ENCODE results near the gene SH3D19. TPM values are rescaled to one million over a fixed set of nuclear protein-coding genes. Genes with fewer than 3 reads are reported as not detected.

Gene SH3D19
- total and polyA plus RNA-seq, 2 of the 4 experiments (the other 2 are of a cell fraction) = 14.4 to 27.2 TPM

- peaks cover 4% of the 10 kb centered on the region for H3K4me1 ChIP-seq (ENCODE audit: control insufficient read depth, insufficient read depth, low read length)
- H3K23ac ChIP-seq (ENCODE audit: low read depth, low read length) = no peak overlapping the region
- no peak overlapping the region for H4K91ac ChIP-seq (ENCODE audit: insufficient read depth, low read depth, low read length)
- no peak overlapping the region for H2AK9ac ChIP-seq (replicated peaks; ENCODE audit: low read depth, low read length, poor library complexity)
- ChIA-PET CTCF (interaction anchor here (2.6 kb wide), 1 partner anchor 11 kb away, joined by 6 read pairs; no protein-coding TSS in a partner anchor), POLR2A (ENCODE audit: unreplicated experiment) (no interaction called here)
- no TSS peak for BruUV-seq (replicated peaks)
- H3K4me2 ChIP-seq (ENCODE audit: low read depth, low read length) = peak overlapping the region; percentile 30; the same call in 1 of the 2 replicates
- H3K9me3 ChIP-seq (ENCODE audit: control insufficient read depth, insufficient read depth, low read length) = no peaks in the 10 kb centered on the region
- ATAC-seq (ENCODE audit: low read depth) (peak; percentile 29; the same call in 1 of the 2 replicates), DNase-seq (no peak)
- no peak overlapping the region for H2BK5ac ChIP-seq (ENCODE audit: low read depth, low read length, poor library complexity, severe bottlenecking)
- no peaks in the 10 kb centered on the region for H3K36me3 ChIP-seq (ENCODE audit: control insufficient read depth, insufficient read depth, low read length)
- H4K5ac ChIP-seq (ENCODE audit: low read depth, low read length) = no peak overlapping the region
- peak overlapping the region; percentile 87 for H2BK120ac ChIP-seq (ENCODE audit: low read depth, low read length)
- no peak overlapping the region for H3K27ac ChIP-seq (ENCODE audit: insufficient read depth, low read length)
- H3K4me3 ChIP-seq (ENCODE audit: insufficient read depth, low read depth, low read length) = no peak overlapping the region
- intact Hi-C loops (cut with micrococcal nuclease) (no loop called here), dilution Hi-C loops (cut with HindIII; ENCODE audit: low sequenced_read_pairs, unreplicated experiment) (no loop called here), in situ Hi-C loops (cut with MboI; ENCODE audit: low sequenced_read_pairs) (no loop called here)
- WGBS, 2 experiments (ENCODE audit: extremely low coverage in 2 of 2, insufficient read length in 1 of 2) = no CpG with 5 or more reads among the region's 2 CpGs
- peak overlapping the region; percentile 73; the same call in 1 of the 2 replicates for H3K14ac ChIP-seq (replicated peaks; ENCODE audit: low read depth, low read length)
- H4K20me1 ChIP-seq (ENCODE audit: insufficient read depth, low read length) = no peaks in the 10 kb centered on the region
- H2AK5ac ChIP-seq (ENCODE audit: low read depth, low read length) = no peak overlapping the region; the same call in 1 of the 2 replicates
- no peak overlapping the region for H3K18ac ChIP-seq (ENCODE audit: low read depth, low read length)
- peak overlapping the region; percentile 91 for H2BK20ac ChIP-seq (ENCODE audit: low read depth, low read length)
- no peak overlapping the region for H3K9ac ChIP-seq (ENCODE audit: low read depth, low read length)
- H2AFZ ChIP-seq (replicated peaks; ENCODE audit: low read length, poor library complexity) = no peak overlapping the region
- peak overlapping the region; percentile 65; the same call in 1 of the 2 replicates for H3K4ac ChIP-seq (ENCODE audit: low read depth, low read length)
- H2BK15ac ChIP-seq (ENCODE audit: low read depth, low read length) = 0 out of 3 replicates have a peak overlapping the region, but pooled peaks have one; percentile 38
- peak overlapping the region in 1 of 2 experiments; percentile 63; a peak in 1 of 4 replicates for H4K8ac ChIP-seq (ENCODE audit: low read depth in 2 of 2, low read length in 2 of 2)
- no peak overlapping the region for H3K56ac ChIP-seq (ENCODE audit: extremely low read depth, insufficient read depth, low read length)
- peaks cover 7% of the 10 kb centered on the region for H3K9me1 ChIP-seq (ENCODE audit: insufficient read depth, low read length)
- peaks cover 7% of the 10 kb centered on the region in 2 experiments; a peak in 2 of 4 replicates for H3K79me1 ChIP-seq (ENCODE audit: low read depth in 1 of 2, low read length in 2 of 2)
- no peaks in the 10 kb centered on the region for H3K27me3 ChIP-seq (ENCODE audit: control insufficient read depth, insufficient read depth, low read length)
- TF ChIP-seq CHD1 (IDR thresholded peaks at IDR 0.05; ENCODE audit: low read depth, low read length) = no peak
- TF ChIP-seq CEBPB (IDR thresholded peaks at IDR 0.05; ENCODE audit: low read depth, low read length) = no peak
- no peak for TF ChIP-seq POLR2A (IDR thresholded peaks at IDR 0.05; ENCODE audit: low read depth, low read length)
- no peak for TF ChIP-seq USF2 (IDR thresholded peaks at IDR 0.05; ENCODE audit: low read depth, low read length)
- TF ChIP-seq BHLHE40 (IDR thresholded peaks at IDR 0.05; ENCODE audit: low read depth, low read length) = no peak
- no peak for TF ChIP-seq MAFK (IDR thresholded peaks at IDR 0.05; ENCODE audit: low read depth, low read length)
- TF ChIP-seq CTCF (conservative IDR thresholded peaks at IDR 0.05; ENCODE audit: low read depth, low read length) = no peak
- TF ChIP-seq RFX5 (IDR thresholded peaks at IDR 0.05; ENCODE audit: low read depth, low read length) = no peak
- TF ChIP-seq SMC3 (IDR thresholded peaks at IDR 0.05; ENCODE audit: low read depth, low read length) = no peak
- TF ChIP-seq NFE2L2 (IDR thresholded peaks at IDR 0.05; ENCODE audit: low read depth, low read length) = no peak
- no peak for TF ChIP-seq RCOR1 (IDR thresholded peaks at IDR 0.05; ENCODE audit: insufficient replicate concordance, low read length)
- no peak for TF ChIP-seq ELK1 (IDR thresholded peaks at IDR 0.05; ENCODE audit: borderline replicate concordance, low read depth, low read length)
- TF ChIP-seq RAD21 (IDR thresholded peaks at IDR 0.05; ENCODE audit: low read length) = no peak
- no peak for TF ChIP-seq MAZ (IDR thresholded peaks at IDR 0.05; ENCODE audit: borderline replicate concordance, low read depth, low read length)
- no peak for TF ChIP-seq MXI1 (IDR thresholded peaks at IDR 0.05; ENCODE audit: borderline replicate concordance, low read depth, low read length)
Measured at GRCh38 chr4:151315212-151315886, 10.1 kb downstream of the SH3D19 start.
